Large intestine (tissue), 3 donors: ENCODE results near the gene PCBD1. TPM values are rescaled to one million over a fixed set of nuclear protein-coding genes. Genes with fewer than 3 reads are reported as not detected.
"Not testable (repeated sequence)": the region's sequence is repeated elsewhere in the genome, so short reads cannot be mapped to it uniquely, and the experiment has no call there.

ENCODE experiments used
- DNase-seq, 2 donors: peaks; one replicate each; pipeline versions ENCODE4 v3.0.0 to v3.0.0-alpha.2; 2013
- H3K27ac ChIP-seq: one replicate; pipeline ENCODE4 v1.5.1; 2013; ENCODE audit warnings: low read length
- H3K27me3 ChIP-seq: 2 replicates; pipeline ENCODE4 v1.6.1; 2013; ENCODE audit warnings: low read length; ENCODE audit not compliant: control insufficient read depth, insufficient read depth
- H3K36me3 ChIP-seq: 2 replicates; pipeline ENCODE4 v1.6.1; 2013; ENCODE audit warnings: low read length; ENCODE audit not compliant: control insufficient read depth, insufficient read depth
- H3K4me1 ChIP-seq: one replicate; pipeline ENCODE4 v1.6.1; 2013; ENCODE audit warnings: low read length; ENCODE audit not compliant: control insufficient read depth, insufficient read depth
- H3K4me3 ChIP-seq: one replicate; pipeline ENCODE4 v1.5.1; 2013; ENCODE audit warnings: low read length
- H3K9me3 ChIP-seq: one replicate; pipeline ENCODE4 v1.6.1; 2013; ENCODE audit warnings: mild to moderate bottlenecking, low read depth, low read length, moderate library complexity; ENCODE audit not compliant: control insufficient read depth
- WGBS: methylation state at CpG from one replicate; pipeline ENCODE4 v1.1.5; 2013; ENCODE audit warnings: low lambda C conversion rate; ENCODE audit not compliant: insufficient coverage; 5-methylcytosine and 5-hydroxymethylcytosine counted together
- polyA plus RNA-seq: library from polyadenylated mRNA; unstranded; fragments of 120-200 nt; gene quantifications from one replicate; pipeline ENCODE4 v1.2.1, GENCODE V29; 2013

PCBD1 gene
- polyA plus RNA-seq, 1 donor = 154 TPM

DNA sequence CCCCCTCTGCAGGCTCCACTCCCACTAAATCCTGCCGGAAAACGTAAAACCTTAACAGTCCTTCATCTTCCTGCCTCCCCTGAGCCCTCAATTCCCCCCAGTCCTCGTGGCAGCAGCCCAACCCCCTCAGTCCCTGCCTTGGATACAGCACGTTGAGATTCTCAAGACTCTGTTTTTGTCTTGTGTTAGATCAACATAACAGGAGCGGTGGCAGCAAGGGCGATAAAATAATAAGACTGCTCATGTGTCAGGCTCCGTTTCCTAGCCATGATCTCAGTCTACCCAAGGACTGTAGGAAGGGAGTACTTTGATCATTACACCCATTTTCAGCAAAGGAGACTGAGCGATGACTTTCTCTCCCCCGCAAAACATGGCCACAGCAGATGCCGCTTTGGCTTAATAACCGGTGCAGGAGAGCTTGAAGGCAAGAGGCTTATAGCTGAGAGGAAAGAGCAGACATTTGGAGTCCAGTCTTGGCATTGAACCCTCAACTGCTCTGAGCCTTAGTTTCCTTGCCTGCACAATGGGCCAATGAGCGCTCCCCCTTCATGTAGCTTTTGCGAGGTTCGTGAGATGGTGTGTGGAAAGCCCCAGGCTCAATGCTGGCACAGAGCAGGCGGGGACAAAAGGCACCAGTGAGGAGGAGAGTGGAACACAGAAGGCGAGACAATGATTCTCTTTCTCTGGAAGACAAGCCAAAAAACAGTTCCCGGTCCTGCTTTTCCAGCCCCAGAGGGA is 42.1 kb upstream of the PCBD1 start:
- Histone ChIP-seq H3K27me3 (no peaks in the 10 kb centered on the region), H3K36me3 (no peaks in the 10 kb centered on the region), H3K4me3 (no peak overlapping the region), H3K4me1 (no peaks in the 10 kb centered on the region), H3K9me3 (no peaks in the 10 kb centered on the region), H3K27ac (no peak overlapping the region)
- WGBS = no CpG with 5 or more reads among the region's 17 CpGs
- no peak for DNase-seq

DNA sequence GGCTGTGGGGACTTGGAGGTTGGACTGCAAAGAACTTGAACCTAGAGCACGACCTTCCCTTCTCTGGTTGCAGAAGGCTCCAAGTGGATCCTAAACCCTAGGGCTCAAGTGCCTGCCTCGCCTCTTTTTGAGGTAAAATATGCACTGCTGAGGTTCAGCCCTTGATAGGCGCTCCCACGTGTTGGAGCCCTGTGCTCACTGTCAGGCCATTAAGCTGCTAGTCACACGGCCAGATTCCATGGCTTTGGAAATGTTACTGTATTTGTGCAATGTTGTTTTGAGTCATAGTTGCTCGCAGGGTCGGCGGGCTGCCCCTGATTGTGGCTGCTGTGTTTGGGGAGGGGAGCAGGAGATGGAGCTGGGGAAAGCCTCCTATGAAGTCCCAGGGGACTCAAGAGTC is 39.8 kb upstream of the PCBD1 start:
- Histone ChIP-seq H3K36me3 (no peaks in the 10 kb centered on the region), H3K4me1 (no peaks in the 10 kb centered on the region), H3K4me3 (no peak overlapping the region), H3K27me3 (no peaks in the 10 kb centered on the region), H3K9me3 (no peaks in the 10 kb centered on the region), H3K27ac (no peak overlapping the region)
- no CpG with 5 or more reads among the region's 8 CpGs for WGBS
- DNase-seq = no peak

DNA sequence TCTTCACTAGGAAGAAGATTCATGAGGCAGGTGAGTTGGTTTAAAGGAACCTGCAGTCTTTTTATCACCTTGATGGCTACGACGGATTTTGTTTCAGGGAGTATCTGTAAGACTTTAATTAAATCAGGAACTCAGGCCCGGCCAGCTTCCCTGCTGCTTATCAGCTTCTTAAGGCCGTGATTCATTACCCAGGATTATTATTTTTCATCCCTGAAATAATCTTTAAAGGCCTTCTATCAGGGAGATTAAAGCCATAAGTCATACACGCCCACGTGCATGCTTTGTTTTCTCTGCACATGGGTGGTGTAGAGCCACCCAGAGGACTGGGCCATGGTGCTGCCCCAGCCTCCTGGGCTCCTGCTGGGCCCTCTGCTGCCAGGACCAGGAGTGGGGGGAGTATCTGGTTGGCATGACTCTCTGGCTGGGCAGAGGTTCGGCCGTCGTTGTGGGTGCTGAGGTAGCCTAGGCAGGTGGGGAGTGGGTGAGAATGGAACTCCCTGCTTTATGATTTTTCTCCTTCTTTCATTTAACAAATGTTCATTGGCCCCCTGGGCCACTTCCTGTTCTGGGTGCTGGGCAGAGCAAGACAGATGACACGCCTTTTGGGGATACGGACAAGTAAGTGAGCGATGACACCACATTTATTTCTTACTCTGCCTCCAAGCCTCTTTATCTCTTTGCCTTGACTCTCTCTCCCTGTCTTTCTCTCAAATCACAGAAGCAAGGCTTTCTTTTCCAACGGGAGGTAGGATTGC is 39.0 kb upstream of the PCBD1 start:
- Histone ChIP-seq H3K27ac (no peak overlapping the region), H3K9me3 (no peaks in the 10 kb centered on the region), H3K4me3 (no peak overlapping the region), H3K27me3 (no peaks in the 10 kb centered on the region), H3K4me1 (no peaks in the 10 kb centered on the region), H3K36me3 (no peaks in the 10 kb centered on the region)
- DNase-seq = no peak
- 20% methylated on average over 1 of the region's 13 CpGs for WGBS

DNA sequence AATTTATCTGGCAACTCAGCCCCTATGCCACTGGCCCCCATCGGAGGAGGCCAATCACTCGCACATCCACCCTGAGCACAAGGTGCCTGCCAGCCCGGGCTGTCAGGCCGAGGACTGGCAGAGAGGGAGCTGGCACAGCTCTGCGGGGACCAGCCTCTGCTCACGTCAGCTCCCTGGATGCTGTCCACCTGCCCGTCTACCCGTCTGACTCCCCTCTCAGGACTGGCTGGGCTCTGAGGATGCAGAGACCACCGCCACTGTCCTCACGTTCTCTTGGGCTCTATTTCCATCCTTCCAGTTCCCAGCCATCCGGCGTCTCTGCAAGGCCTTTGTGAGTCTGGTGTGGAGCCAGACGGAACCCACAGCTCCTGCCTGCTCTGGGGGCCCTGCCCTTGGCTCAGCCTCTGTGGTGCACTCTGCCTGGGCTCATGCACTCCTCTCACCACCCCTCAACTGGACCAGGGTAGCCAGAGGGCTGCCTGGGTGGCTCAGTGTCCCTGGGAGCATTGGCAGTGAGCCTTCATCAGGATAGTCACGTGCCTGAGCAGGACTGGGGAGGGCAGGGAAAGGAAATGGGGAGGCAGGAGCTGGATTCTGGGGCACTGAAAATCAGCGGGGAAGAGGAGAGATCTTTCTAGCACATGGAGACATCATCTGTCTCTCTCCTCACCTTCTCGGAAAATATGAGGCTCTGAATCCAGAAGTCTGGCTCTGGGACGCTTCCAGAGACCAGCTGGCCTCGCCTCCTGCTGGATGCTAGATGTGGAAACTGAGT is 38.0 kb upstream of the PCBD1 start:
- Histone ChIP-seq H3K4me1 (no peaks in the 10 kb centered on the region), H3K27me3 (no peaks in the 10 kb centered on the region), H3K36me3 (no peaks in the 10 kb centered on the region), H3K9me3 (no peaks in the 10 kb centered on the region), H3K27ac (no peak overlapping the region), H3K4me3 (no peak overlapping the region)
- DNase-seq = no peak
- no CpG with 5 or more reads among the region's 18 CpGs for WGBS

DNA sequence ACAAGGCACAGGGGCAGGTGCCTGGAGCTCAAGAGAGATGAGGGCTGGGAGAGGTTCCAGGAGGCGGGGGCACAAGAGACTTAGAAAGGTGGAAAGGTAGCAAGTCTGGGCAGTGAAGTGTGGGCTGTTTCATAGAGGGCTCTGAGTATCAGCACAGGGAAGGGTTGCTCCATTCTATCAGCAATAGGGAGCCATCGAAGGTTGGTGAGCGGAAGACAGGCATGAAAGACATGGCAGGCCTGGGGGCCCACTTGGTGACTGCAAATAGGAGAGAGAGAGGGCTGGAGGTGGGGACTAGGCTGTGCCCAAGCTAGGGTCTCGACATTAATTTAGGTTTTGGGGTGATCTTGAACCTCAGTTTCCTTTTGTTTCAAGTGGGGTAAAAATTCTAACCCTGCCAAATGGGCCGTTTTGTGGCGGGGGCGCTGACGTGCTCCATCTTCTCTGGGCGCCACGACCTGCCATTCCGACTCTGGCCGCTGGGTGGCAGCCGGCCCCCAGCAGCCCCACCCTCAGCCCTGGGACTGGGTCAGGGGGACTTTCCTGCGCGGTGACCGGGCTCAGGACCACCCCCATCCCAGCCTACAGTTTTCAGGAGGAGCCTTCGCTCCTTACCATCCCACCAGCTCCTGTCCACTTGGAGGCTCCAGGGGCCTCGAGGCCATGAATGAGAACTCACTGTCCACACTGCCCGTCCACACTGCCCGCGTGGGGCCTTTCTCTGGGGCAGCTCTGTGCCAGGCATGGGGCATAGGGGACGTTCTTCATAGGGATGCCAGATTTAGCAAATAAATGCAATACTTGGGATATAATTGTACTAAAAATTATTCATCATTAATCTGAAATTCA is 37.2 kb upstream of the PCBD1 start:
- Histone ChIP-seq H3K27ac (no peak overlapping the region), H3K9me3 (no peaks in the 10 kb centered on the region), H3K27me3 (no peaks in the 10 kb centered on the region), H3K4me3 (no peak overlapping the region), H3K4me1 (no peaks in the 10 kb centered on the region), H3K36me3 (no peaks in the 10 kb centered on the region)
- DNase-seq = peak in 1 of 2 donors; percentile 33
- 100% methylated on average over 2 of the region's 22 CpGs for WGBS

DNA sequence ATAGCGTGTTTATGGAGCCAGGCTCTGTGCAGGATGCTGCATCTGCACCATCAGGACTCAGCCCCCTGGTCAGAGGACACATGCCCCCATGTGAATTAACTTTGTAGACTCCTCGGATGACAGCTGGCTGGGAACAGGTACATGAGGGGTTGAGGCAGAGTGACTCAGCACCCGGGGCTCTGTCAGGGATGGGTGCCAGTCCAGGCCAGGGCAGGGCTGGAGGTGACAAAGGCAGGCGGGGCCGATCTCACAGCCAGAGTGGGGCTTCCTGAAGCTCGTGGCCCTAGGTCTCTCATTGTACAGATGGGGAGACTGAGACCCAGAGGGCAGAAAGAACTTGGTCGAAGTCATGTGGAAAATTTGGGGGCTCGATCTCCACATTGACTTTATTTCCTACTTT is 35.3 kb upstream of the PCBD1 start:
- H3K27ac ChIP-seq = no peak overlapping the region
- no peaks in the 10 kb centered on the region for H3K36me3 ChIP-seq
- no peaks in the 10 kb centered on the region for H3K9me3 ChIP-seq
- peaks cover 3% of the 10 kb centered on the region for H3K27me3 ChIP-seq
- H3K4me1 ChIP-seq = no peaks in the 10 kb centered on the region
- WGBS = no CpG with 5 or more reads among the region's 8 CpGs
- no peak for DNase-seq
- no peak overlapping the region for H3K4me3 ChIP-seq

DNA sequence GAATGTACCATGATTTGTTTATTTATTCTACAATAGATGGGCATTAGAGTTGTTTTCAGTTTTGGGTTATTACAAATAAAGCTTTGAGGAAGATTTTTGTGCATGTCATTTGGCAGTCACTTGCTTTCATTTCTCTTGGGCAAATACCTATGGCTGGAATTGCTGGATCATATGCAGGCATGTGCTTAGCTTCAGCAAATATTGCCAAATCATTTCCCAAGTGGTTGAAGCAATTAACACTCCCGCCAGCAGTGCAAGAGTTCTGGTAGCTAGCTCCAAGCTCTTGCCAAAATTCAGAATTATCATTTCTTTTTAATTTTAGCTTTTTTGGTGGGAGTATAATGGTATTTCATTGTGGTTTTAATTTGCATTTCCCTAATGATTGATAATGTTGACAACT is 32.9 kb upstream of the PCBD1 start:
- H3K27ac ChIP-seq = no peak overlapping the region
- no CpG with 5 or more reads among the region's 1 CpG for WGBS
- H3K36me3 ChIP-seq = no peaks in the 10 kb centered on the region
- peaks cover 10% of the 10 kb centered on the region for H3K27me3 ChIP-seq
- DNase-seq = no peak
- no peak overlapping the region for H3K4me3 ChIP-seq
- H3K9me3 ChIP-seq = no peaks in the 10 kb centered on the region
- no peaks in the 10 kb centered on the region for H3K4me1 ChIP-seq

DNA sequence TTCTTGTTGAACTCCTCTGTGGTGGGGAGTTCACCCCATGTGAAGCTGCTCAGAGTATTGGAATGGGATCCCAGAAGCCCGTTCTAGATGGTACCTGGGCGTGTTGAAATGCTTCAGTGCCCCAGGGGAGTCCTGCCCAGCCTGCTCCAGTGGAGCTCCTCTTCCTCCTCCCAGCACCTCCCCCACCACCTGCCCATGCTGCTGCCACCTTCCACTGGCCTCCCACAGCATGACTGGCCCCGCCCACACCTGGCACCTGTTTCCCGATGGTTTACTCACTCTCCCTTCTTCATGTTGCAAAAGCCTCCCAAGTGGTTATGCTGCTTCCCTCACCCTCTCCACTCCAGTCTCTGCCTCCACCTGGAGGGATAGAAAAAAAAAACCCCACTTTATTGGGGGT is 32.2 kb upstream of the PCBD1 start:
- Histone ChIP-seq H3K27me3 (peaks cover 10% of the 10 kb centered on the region), H3K4me3 (no peak overlapping the region), H3K4me1 (no peaks in the 10 kb centered on the region), H3K9me3 (no peaks in the 10 kb centered on the region), H3K27ac (no peak overlapping the region), H3K36me3 (no peaks in the 10 kb centered on the region)
- no CpG with 5 or more reads among the region's 4 CpGs for WGBS
- DNase-seq = peak in 1 of 2 donors; percentile 52

DNA sequence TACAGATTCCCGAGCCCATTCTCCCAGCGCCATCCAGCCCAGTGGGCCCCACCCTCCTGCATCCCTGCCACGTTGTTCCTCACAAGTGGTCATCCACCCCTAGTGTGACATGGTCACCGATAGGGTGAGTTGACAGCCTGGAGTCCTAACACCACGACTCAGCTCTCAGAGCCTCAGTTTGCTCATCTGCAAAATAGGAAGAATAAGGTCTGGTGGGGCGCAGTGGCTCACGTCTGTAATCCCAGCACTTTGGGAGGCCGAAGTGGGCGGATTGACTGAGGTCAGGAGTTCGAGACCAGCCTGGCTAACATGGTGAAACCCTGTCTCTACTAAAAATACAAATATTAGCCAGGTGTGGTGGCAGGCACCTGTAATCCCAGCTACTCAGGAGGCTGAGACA is 31.5 kb upstream of the PCBD1 start:
- H3K9me3 ChIP-seq, DNase-seq: not testable (repeated sequence)
- WGBS = no CpG with 5 or more reads among the region's 10 CpGs

More for the DNA sequence above, 31.5 kb upstream of the PCBD1 start:
- H3K27ac ChIP-seq, H3K36me3 ChIP-seq, H3K4me1 ChIP-seq, H3K4me3 ChIP-seq: not testable (repeated sequence)
- H3K27me3 ChIP-seq = peaks cover 10% of the 10 kb centered on the region
